SK-N-SH (cell line): Measurements from ENCODE around the gene TMEM51. TPM values are rescaled to one million over a fixed set of nuclear protein-coding genes. Genes with fewer than 3 reads are reported as not detected.

Source experiments
- CTCF ChIA-PET: fragments of 300-600, 350-600 bp; formaldehyde crosslinking; extraction: SDS; loops from one replicate; lab custom pipeline; 2021; lab: Yijun Ruan, JAX
- POLR2A ChIA-PET: fragments of 350-600 bp; sonication (Branson Sonifier 250); formaldehyde crosslinking; extraction: SDS; loops from one replicate; lab custom pipeline; 2020; ENCODE audit warnings: antibody characterized with exemption, inconsistent platforms; lab: Yijun Ruan, JAX
- DNase-seq: peaks from one replicate; pipeline ENCODE4 v3.0.0; 2012
- H2AFZ ChIP-seq: fragments of 200-600 bp; sonication (generic); 2 replicates; pipeline ENCODE4 v1.8.1; 2016; ENCODE audit warnings: antibody characterized with exemption, mild to moderate bottlenecking, low read depth
- H3F3A ChIP-seq: fragments of 200-600 bp; sonication (generic); replicated peaks from 2 replicates; pipeline ENCODE3; 2016; ENCODE audit warnings: antibody characterized with exemption, mild to moderate bottlenecking; ENCODE audit not compliant: insufficient read depth
- H3K27ac ChIP-seq, 2 experiments: fragments of 200-500 bp in 1 of 2; fragments of 200-600 bp in 1 of 2; sonication (Bioruptor generic) in 1 of 2; sonication (generic), shearing (Covaris generic) in 1 of 2; 2 replicates each; pipeline versions ENCODE4 v1.5.1 to v1.6.1; 2014 to 2016; ENCODE audit warnings: low read depth in 2 of 2, inconsistent platforms in 1 of 2, low read length in 1 of 2, mild to moderate bottlenecking in 1 of 2, mixed read lengths in 1 of 2
- H3K27me3 ChIP-seq: fragments of 200-600 bp; sonication (generic), shearing (Covaris generic); 2 replicates; pipeline ENCODE4 v1.6.1; 2016; ENCODE audit warnings: mixed run types; ENCODE audit not compliant: insufficient read depth
- H3K36me3 ChIP-seq, 2 experiments: fragments of 200-500 bp in 1 of 2; fragments of 200-600 bp in 1 of 2; sonication (Bioruptor generic) in 1 of 2; sonication (generic) in 1 of 2; replicated peaks in 1 of 2; 2 replicates each; pipeline versions ENCODE3 to v1.5.1; 2014 to 2016; ENCODE audit warnings: low read length in 1 of 2, mild to moderate bottlenecking in 1 of 2; ENCODE audit not compliant: insufficient read depth in 2 of 2, control insufficient read depth in 1 of 2
- H3K4me1 ChIP-seq, 2 experiments: fragments of 200-500 bp in 1 of 2; fragments of 200-600 bp in 1 of 2; sonication (Bioruptor generic) in 1 of 2; sonication (generic), shearing (Covaris generic) in 1 of 2; 2 replicates each; pipeline versions ENCODE4 v1.5.1 to v1.6.1; 2014 to 2016; ENCODE audit warnings: low read depth in 1 of 2, low read length in 1 of 2, mixed run types in 1 of 2; ENCODE audit not compliant: insufficient read depth in 2 of 2, control insufficient read depth in 1 of 2
- H3K4me2 ChIP-seq: fragments of 200-600 bp; sonication (generic), shearing (Covaris generic); 2 replicates; pipeline ENCODE4 v1.6.1; 2017; ENCODE audit warnings: mixed run types
- H3K4me3 ChIP-seq, 2 experiments: fragments of 200-500 bp in 1 of 2; fragments of 200-600 bp in 1 of 2; sonication (Bioruptor generic) in 1 of 2; sonication (generic), shearing (Covaris generic) in 1 of 2; 2 replicates each; pipeline versions ENCODE4 v1.5.1 to v1.8.1; 2014 to 2016; ENCODE audit warnings: low read depth in 2 of 2, inconsistent platforms in 1 of 2, low read length in 1 of 2, mild to moderate bottlenecking in 1 of 2, mixed read lengths in 1 of 2, moderate library complexity in 1 of 2
- H3K79me2 ChIP-seq: fragments of 200-600 bp; sonication (generic); 2 replicates; pipeline ENCODE4 v1.8.1; 2017; ENCODE audit warnings: mild to moderate bottlenecking; ENCODE audit not compliant: insufficient read depth
- H3K9ac ChIP-seq: fragments of 200-600 bp; sonication (generic); 2 replicates; pipeline ENCODE4 v1.6.1; 2017; ENCODE audit warnings: mixed run types
- H3K9me2 ChIP-seq: fragments of 200-600 bp; sonication (generic); 2 replicates; pipeline ENCODE4 v1.6.1; 2017; ENCODE audit warnings: mixed run types
- H3K9me3 ChIP-seq: fragments of 200-600 bp; sonication (generic); 2 replicates; pipeline ENCODE4 v1.6.1; 2017; ENCODE audit warnings: mixed run types, mild to moderate bottlenecking, moderate library complexity
- H4K20me1 ChIP-seq: fragments of 200-600 bp; sonication (generic); 2 replicates; pipeline ENCODE4 v1.6.1; 2017; ENCODE audit warnings: mild to moderate bottlenecking, mixed run types; ENCODE audit not compliant: insufficient read depth
- CHD2 ChIP-seq: fragments of 150-350 bp; IDR thresholded peaks from 2 replicates; pipeline ENCODE4 v1.6.1; 2018; ENCODE audit warnings: low read length; ENCODE audit not compliant: partially characterized antibody
- EZH2phosphoT487 ChIP-seq: fragments of 200-600 bp; sonication (generic); IDR thresholded peaks from 2 replicates; pipeline ENCODE4 v1.6.1; 2017; ENCODE audit warnings: low read depth, mixed run types, mild to moderate bottlenecking, antibody characterized with exemption, moderate library complexity, borderline replicate concordance
- FOXJ3 ChIP-seq: sonication (generic); formaldehyde crosslinking; IDR thresholded peaks from 2 replicates; pipeline ENCODE4 v1.5.1; 2020; ENCODE audit warnings: mild to moderate bottlenecking, missing genetic modification reagents
- FOXM1 ChIP-seq: IDR thresholded peaks from 2 replicates; pipeline ENCODE4 v1.4.0; 2012; ENCODE audit warnings: low read depth, mild to moderate bottlenecking
- GABPA ChIP-seq: IDR thresholded peaks from 2 replicates; pipeline ENCODE4 v1.4.0; 2012; ENCODE audit warnings: low read depth, mild to moderate bottlenecking
- GATA2 ChIP-seq: sonication (generic); formaldehyde crosslinking; IDR thresholded peaks from 2 replicates; pipeline ENCODE4 v1.5.0; 2020; ENCODE audit warnings: mild to moderate bottlenecking, missing genetic modification reagents
- IRF3 ChIP-seq: fragments of 150-350 bp; IDR thresholded peaks from 2 replicates; pipeline ENCODE4 v1.6.1; 2016; ENCODE audit warnings: mild to moderate bottlenecking, low read depth, low read length
- MAX ChIP-seq: IDR thresholded peaks from 2 replicates; pipeline ENCODE4 v1.4.0; 2012; ENCODE audit warnings: low read depth
- MEF2A ChIP-seq: IDR thresholded peaks from 2 replicates; pipeline ENCODE4 v1.4.0; 2012; ENCODE audit warnings: low read depth, borderline replicate concordance
- NFIC ChIP-seq: IDR thresholded peaks from 2 replicates; pipeline ENCODE4 v1.4.0; 2012; ENCODE audit warnings: borderline replicate concordance
- RCOR1 ChIP-seq: fragments of 150-350 bp; IDR thresholded peaks from 2 replicates; pipeline ENCODE4 v1.6.1; 2017; ENCODE audit warnings: antibody characterized with exemption, low read length
- RFX5 ChIP-seq: IDR thresholded peaks from 2 replicates; pipeline ENCODE4 v1.6.1; 2012; ENCODE audit warnings: mild to moderate bottlenecking, improper control_type of control experiment, low read length
- RXRA ChIP-seq: IDR thresholded peaks from 2 replicates; pipeline ENCODE4 v1.4.0; 2012; ENCODE audit warnings: low read depth, mild to moderate bottlenecking, borderline replicate concordance
- TCF12 ChIP-seq: IDR thresholded peaks from 2 replicates; pipeline ENCODE4 v1.4.0; 2012
- USF2 ChIP-seq: fragments of 150-350 bp; IDR thresholded peaks from 2 replicates; pipeline ENCODE4 v1.6.1; 2017; ENCODE audit warnings: antibody characterized with exemption, low read length, low read depth, borderline replicate concordance
- YY1 ChIP-seq: IDR thresholded peaks from 2 replicates; pipeline ENCODE4 v1.4.0; 2012; ENCODE audit warnings: low read depth, mild to moderate bottlenecking
- ZBTB33 ChIP-seq: IDR thresholded peaks from 2 replicates; pipeline ENCODE4 v1.4.0; 2012; ENCODE audit warnings: low read depth, borderline replicate concordance
- WGBS: methylation state at CpG from one replicate; pipeline ENCODE4 v1.1.6; 2017; ENCODE audit warnings: low lambda C conversion rate; 5-methylcytosine and 5-hydroxymethylcytosine counted together
- polyA plus RNA-seq, 3 experiments: library from polyadenylated mRNA; depleted of rRNA; stranded (reverse); fragments of >200 nt; gene quantifications; 2 replicates each; pipeline ENCODE4 v1.2.3, GENCODE V29; 2012

Gene TMEM51
- polyA plus RNA-seq, 1 of the 3 experiments (the other 2 are of a cell fraction): 25.6 TPM

- Histone ChIP-seq H3K9me2 (no peaks in the 10 kb centered on the region), H3K9ac (no peak overlapping the region), H3K4me1 (peaks cover 14 to 57% of the 10 kb centered on the region in 2 experiments), H3K4me3 (no peak overlapping the region), H3K27ac (no peak overlapping the region; a peak in 1 of 4 replicates), H3K79me2 (no peaks in the 10 kb centered on the region), H2AFZ (no peak overlapping the region), H3K4me2 (no peak overlapping the region), H3K9me3 (no peaks in the 10 kb centered on the region), H3F3A (peaks cover 5% of the 10 kb centered on the region), H3K27me3 (no peaks in the 10 kb centered on the region), H4K20me1 (no peaks in the 10 kb centered on the region; the same call in 1 of the 2 replicates), H3K36me3 (no peaks in the 10 kb centered on the region)
- ChIA-PET POLR2A (no interaction called here), CTCF (interaction anchor here (1.3 to 17.5 kb wide), 3 partner anchors 44 to 234 kb away, joined by 4 to 132 read pairs (median 21); partner anchors contain the start of gene TMEM51)
- 87% methylated on average over 12 of the region's 12 CpGs for WGBS
- DNase-seq: no peak
- TF ChIP-seq CHD2: no peak
- no peak for TF ChIP-seq FOXJ3 (CRISPR knock-in tag)
- no peak for TF ChIP-seq RCOR1
- TF ChIP-seq YY1: no peak
- no peak for TF ChIP-seq IRF3
- TF ChIP-seq RFX5: no peak
- TF ChIP-seq GABPA: no peak
- TF ChIP-seq FOXM1: no peak
- no peak for TF ChIP-seq EZH2phosphoT487
- TF ChIP-seq MAX: no peak
- TF ChIP-seq TCF12: no peak
- TF ChIP-seq, all 33 proteins: peak for 0
Observed at GRCh38 chr1:15197591-15198447, 44.3 kb downstream of the TMEM51 start.

GRCh38 chr1:15198684-15199083 is 45.1 kb downstream of the TMEM51 start:
- no peak overlapping the region for H3K4me2 ChIP-seq
- WGBS: 96% methylated on average over 8 of the region's 8 CpGs
- H3K79me2 ChIP-seq: no peaks in the 10 kb centered on the region

More at GRCh38 chr1:15198684-15199083, 45.1 kb downstream of the TMEM51 start:
- Histone ChIP-seq H3K4me3 (no peak overlapping the region), H3K27ac (no peak overlapping the region), H3K36me3 (no peaks in the 10 kb centered on the region), H3K4me1 (peaks cover 14 to 54% of the 10 kb centered on the region in 2 experiments), H4K20me1 (no peaks in the 10 kb centered on the region; the same call in 1 of the 2 replicates), H3K9ac (no peak overlapping the region), H2AFZ (no peak overlapping the region), H3K27me3 (no peaks in the 10 kb centered on the region), H3K9me3 (no peaks in the 10 kb centered on the region), H3F3A (peaks cover 5% of the 10 kb centered on the region), H3K9me2 (no peaks in the 10 kb centered on the region)
- CTCF ChIA-PET: interaction anchor here (1.0 to 17.5 kb wide), 7 partner anchors 11 to 233 kb away, joined by 3 to 132 read pairs (median 5); partner anchors contain the start of gene TMEM51
- POLR2A ChIA-PET: interaction anchor here (3.0 kb wide), 1 partner anchor 47 kb away, joined by 14 read pairs; the partner anchor contains the start of gene TMEM51
- DNase-seq: no peak
- no peak for TF ChIP-seq ZBTB33
- no peak for TF ChIP-seq MEF2A
- no peak for TF ChIP-seq TCF12
- no peak for TF ChIP-seq IRF3
- TF ChIP-seq CHD2: no peak
- TF ChIP-seq RFX5: no peak
- no peak for TF ChIP-seq EZH2phosphoT487
- no peak for TF ChIP-seq NFIC
- no peak for TF ChIP-seq GATA2 (CRISPR knock-in tag)
- TF ChIP-seq USF2: no peak
- TF ChIP-seq RCOR1: no peak
- no peak for TF ChIP-seq RXRA
- TF ChIP-seq YY1: no peak
